Measurements from ENCODE around the gene NHS.

The NHS gene

DNA sequence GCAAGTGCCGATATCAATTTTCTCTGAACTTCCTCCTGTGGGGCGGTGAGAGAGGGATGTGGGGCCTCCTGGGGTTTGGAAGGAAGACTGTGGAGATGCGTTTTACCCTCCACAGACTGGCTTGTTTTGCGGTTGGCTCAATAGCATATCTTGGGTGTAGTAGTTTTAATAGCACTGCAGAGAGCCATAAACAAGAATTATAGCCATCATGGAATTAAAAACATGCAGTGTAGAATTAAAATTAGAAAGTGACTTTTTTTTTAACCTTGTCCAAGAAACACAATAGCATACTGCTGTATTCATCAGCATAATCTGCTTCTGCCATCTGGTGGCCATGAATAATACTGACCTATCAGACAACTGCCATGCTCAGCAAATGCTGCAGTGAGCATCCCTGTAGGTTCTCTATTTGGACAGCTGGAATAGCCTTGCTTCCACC lies 315.0 kb downstream of the NHS start:
- peak; percentile 14 for DNase-seq

DNA sequence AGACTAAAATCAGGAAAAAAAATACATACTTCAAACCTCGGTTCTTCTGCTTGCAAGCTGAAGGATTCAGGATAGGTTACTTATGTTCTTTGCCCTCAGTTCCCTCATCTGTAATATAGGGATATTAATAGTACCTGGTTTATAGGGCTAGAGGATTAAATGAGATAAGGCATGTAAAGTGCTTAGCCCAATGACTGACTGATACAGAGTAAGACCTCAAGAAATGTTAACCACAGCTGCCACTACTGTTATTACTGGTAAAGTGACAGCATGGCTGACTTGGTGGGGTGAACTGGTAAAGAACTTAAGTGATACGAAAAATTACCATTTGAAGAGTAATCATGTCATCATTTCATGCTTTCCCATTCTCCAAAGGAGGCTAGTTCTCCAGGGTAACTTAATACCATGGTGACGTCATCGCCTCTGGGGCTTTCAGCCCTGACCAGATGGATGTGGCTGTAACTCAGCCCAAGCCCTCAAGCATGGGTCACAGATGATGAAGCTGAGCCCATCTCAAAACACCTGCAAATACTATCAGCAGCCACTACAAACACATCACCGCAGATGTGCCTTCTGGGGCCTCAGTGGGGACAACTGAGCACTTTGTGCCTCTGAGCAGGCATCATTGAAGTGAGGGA lies 317.8 kb downstream of the NHS start:
- no peak for DNase-seq

DNA sequence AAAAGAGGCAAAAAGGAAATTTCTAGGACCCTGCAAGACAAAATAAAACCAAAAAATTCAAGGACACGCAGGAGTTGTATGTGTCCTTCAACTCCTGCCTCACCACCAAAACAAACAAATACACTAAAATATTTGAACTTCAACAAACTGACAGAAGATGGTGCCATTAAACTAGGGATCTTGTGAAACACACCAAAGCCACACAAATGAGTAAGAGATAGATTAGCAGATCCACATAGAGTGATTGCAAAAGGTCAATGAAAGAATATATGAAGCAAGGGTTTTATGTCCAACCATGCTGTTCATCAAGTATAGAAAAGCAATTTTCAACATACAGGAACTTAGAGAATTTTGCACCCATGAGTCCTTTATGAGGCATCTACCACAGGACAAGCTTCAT lies 322.2 kb downstream of the NHS start:
- no peak for DNase-seq

DNA sequence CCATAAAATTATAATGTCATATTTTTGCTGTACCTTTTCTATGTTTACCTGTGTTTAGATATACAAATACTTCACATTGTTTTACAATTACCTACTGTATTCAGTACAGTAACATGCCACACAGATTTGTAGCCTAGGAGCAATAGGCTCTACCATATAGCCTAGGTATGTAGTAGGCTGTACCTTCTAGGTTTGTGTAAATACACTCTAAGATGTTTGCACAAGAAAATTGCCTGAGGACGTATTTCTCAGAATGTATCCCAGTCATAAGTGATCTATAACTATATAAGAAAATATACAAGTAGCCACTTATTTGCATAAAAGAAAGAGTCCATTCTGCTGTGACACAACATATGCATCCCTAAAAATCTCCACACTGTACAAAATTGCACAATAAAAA lies 326.0 kb downstream of the NHS start:
- no peak for DNase-seq

DNA sequence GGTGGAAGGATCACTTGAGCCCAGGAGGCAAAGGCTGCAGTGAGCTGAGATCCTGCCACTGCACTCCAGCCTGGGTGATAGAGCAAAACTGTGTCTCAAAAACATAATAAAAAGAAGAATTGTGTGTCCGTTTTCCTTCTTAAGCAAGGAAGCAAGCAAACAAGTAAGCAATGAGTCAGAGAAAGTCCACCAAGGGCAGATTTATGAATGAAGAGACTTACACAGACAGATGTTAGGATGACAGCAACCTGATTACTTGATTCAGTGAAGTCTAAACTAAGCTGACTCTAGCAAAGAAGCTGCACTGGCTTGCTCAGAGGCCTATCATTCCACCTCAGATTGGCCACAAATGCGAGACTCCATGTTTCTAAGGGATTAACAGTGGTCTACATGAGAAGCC lies 328.2 kb downstream of the NHS start:
- no peak for DNase-seq

DNA sequence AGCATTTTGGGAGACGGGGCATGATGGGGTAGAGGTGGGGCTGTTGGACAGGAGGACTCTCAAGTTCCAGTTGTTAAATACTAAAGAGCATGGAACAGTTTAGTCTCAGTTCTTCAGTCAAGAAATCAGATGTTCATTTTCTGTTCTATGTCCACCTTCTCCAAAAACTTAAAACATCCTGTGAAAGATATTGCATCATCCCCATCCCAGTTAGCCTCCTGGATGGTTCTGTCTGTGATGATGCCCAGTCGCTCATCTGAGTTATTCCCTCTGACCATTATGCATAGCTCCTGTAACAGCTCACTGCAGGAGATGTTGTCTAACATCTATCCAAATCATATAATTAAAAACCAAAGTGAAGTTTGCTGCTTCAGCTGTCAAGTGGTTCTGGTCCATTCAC lies 330.2 kb downstream of the NHS start:
- DNase-seq = no peak

DNA sequence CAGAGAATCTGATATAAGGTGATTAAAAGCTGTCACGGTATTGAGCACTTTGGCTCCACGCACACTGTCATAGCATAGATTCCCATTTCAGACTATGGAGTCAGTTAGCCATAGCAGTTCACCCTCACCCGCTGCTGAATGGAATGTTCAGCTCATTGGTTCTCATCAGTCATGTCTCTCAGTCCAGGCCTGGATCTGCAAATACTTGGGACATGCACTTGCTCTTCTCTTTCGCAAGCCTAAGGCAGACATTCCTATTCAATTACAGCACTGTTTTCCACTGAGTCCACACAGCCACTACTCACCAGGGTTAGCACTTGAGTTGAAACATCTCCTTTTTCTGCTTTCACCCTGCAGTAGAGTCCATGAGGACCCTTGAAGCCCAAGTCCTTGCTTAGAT lies 331.7 kb downstream of the NHS start:
- DNase-seq = no peak

DNA sequence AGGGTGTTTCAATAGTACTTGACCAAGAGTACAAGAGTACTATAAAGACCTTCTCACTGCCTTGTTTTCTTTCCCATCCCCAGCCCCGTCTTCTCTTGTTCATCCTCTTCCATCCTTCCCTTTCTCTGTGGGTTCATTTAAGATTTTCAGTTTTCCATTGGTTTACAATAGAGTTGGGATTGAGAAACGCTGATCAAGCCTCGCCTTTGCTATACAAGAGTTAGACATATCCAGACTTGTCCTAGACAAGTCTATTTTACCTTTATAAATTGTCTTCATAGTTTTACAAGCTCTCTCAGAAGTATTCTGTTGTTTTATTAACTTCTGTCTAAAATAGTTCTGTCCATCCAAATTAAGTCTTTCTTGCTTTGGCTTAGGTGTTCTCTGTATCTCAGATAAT lies 332.7 kb downstream of the NHS start:
- DNase-seq = no peak

DNA sequence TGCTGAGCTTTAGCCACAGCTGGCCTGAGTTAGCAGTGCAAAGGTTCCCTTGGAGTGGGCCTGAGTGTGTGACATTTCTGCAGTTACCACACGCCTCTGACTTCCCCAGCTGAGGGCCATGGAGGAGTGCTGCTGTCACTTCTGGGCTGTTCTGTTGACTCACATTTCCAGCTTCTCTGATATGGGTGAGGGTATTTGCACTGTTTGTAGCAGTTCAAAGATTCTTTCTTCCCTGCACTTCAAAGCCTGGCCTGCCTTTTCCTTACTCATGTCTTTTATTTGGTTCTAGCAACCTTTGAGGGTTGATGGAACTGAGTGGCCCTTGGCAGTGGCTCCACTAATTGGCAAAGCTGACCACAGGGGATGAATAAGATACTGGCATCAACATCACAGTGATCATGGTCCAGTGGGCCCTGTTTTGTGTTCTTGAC lies 335.9 kb downstream of the NHS start:
- no peak for DNase-seq

DNA sequence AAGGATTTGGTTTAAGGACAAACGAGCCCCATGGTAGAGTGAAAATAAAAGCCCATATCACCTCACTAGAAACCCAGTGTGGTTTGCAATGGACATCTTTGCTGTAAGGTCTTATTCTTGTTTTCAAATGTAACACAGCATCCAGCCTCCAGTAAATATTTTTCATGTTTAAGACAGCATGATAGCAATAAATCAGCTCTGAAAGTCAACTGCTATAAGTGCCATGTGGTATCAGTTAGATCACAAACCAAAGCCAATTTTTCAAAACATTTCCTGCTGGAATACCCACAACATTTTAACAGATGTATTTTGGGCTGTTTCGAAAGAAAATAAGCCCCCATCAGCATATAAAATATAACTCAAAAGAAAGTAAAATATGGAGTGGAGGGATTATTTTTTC lies 338.3 kb downstream of the NHS start:
- DNase-seq = no peak

DNA sequence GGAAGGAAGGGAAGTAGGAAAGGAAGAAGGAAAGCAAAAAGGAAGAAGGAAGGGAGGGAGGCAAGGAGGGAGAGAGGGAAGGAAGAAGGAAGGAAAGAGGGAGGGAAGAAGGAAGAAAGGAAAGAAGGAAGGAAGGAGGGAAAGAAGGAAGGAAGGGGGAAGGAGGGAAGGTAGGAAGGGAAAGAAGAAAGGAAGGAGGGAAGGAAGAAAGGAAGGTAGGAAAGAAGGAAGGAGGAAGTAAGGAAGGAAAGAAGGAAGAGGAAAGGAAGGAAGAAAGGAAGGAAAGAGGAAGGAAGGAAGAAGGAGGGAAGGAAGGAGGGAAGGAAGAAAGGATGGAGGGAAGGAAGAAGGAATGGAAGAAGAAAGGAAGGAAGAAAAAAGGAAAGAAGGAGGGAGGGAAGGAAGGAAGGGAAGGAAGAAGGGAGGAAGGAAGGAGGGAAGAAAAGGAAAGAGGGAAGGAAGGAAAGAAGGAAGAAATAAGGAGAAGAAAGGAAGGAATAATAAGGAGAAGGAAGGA lies 343.7 kb downstream of the NHS start:
- DNase-seq = no peak

DNA sequence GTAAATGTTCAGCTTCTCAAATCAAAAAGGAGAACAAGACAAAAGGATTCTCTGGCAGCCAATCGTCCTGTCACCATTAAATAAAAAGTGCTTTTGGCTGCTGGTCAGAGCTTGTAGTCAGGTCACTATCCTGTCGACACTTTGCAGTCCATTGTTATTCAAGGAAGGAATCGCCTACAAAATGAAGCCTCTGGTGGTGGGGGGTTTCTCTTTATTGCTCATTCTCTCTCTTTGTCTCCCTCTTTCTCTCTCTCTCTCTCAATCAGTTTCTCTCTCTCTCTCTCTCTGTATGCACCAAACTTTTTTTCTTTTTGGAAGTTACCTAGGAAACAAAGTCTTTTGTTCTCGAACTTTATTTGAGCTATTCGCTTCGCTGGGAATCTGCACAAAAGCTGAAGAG lies 344.7 kb downstream of the NHS start:
- DNase-seq = no peak

DNA sequence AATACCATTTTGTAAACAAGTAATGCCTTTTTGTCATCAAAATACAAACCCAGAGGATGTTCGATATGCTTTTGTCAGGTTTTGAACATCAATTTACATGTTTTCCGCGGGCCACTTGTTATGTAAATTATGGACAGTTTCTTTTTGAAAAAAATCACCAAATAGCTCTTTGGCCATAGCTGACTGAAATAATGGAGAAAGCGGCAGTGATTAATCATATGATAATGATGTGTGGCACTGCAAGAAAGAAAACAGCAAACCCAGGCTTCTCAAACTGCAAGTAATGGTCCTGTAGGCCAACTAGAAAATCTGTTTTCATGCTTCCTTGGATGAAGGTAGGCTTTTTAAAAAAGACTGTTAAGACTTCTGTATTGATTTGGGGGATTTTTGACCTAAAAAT lies 346.7 kb downstream of the NHS start:
- no peak for DNase-seq

DNA sequence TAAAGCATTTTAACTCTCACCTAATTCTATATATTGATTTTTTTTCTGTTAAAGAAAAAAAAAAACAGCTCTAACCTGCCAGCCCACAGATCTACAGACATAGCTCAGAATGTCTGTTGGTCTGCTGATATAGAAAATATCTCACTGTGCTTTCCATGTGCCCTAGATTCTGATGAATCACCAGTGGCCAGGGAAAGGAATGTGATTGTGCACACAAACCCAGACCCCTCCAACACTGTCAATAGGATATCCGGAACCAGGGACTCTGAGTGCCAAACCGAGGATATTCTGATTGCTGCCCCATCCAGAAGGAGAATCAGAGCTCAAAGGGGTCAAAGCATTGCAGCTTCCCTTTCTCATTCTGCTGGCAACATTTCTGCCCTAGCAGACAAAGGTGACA lies 350.2 kb downstream of the NHS start:
- DNase-seq = no peak

DNA sequence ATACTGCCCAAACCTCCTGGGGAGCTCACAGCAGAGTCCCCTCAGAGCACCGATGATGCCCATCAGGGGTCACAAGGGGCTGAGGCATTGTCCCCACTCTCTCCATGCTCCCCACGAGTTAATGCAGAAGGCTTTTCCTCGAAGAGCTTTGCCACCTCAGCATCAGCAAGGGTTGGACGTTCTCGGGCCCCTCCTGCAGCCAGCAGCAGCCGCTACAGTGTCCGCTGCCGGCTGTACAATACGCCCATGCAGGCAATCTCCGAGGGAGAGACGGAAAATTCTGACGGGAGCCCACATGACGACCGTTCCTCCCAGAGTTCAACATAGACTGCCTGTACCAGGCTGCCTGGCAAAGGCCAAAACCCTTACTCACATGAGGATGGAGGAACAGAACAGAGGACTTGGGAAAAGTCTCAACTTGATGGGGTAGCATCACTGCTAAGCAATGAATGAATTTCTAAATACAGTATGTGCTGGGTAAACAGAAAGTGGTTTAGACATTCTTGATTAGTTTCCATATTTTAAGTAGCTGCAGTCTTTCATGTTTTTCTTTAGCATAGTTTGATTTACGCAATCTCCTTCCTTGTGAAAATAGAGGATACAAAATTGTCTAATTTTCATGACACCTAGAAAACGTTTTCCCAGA lies 357.3 kb downstream of the NHS start:
- no peak for DNase-seq

DNA sequence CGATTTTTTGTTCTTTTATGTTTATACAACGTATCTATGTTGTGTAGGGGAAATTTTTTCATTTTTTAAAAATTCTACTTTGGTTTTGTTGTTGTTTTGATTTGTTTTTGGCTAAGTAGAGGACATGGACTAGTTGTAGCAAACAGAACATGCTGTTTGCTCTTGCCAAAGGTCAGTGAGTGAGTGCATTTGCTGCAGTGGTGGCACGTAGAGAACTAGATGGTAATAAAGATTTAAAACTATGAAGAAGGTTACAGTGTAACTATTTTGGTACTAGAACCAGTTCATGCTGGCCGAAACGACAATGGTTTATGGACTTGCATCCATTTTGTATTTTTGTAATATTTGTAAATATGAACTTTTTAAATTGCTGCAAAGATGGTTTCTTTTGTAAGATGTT lies 360.4 kb downstream of the NHS start:
- no peak for DNase-seq

DNA sequence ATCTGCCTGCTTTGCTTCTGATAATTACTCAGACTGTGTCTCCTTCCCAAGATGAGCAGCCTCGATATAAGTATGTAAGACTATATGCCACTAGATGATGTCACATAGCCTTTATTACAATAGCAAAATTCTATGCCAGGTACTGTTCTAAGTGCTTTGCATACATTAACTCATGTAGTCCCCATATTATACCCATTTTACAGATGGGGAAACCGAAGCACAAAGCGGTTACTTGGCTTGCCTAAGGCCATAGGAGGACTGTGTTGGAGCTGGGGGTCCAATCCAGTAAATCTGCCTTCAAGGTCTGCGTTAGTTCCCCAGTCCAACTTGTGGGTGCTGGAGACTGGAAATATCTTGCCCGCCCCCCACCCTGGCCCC lies 361.5 kb downstream of the NHS start:
- DNase-seq = no peak

DNA sequence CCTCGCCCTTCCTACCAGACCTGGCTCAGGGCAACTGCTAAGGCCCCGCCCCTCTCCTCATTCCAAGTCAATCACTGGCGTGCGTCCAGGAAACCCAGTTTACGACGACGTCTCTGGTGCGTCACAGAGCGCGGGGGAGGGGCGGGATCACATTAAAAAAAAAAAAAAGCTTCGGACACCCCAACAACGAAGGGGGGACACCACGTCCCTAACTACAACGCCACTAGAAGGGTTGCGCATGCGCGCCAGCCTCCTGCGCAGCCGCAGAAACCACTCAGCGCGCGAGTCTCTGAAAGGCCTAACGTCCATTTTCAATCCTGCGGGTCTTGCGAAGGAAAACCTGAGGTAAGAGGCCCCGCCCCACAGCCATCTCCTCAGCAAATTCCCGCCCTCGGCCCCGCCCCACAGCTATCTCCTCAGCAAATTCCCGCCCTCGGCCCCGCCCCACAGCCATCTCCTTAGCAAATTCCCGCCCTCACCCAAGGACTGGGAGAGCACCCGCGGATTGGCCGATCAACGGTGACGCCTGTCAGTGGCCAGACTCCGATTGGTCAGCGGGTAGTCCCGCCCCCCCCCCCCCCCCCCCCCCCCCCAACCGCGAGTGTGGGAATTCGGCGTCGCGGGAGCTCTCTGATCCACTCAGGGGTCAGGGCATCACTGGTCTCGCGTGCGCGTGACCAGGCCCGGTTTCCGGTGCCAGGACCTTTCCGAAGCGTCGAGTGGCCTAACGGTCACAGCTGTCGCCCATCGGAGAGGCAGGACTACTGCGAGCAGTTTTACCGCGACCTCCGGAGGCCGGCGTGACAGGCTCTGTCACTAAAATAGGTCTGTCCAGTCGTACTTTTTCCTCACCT lies 362.1 kb downstream of the NHS start, which contains the start of gene SCML1:
SCML1 (plus strand) TSS at position 638 of the 854 bp plus-strand sequence. CDS start 6,694 bp downstream, outside the sequence.
- peak; percentile 75 for DNase-seq

DNA sequence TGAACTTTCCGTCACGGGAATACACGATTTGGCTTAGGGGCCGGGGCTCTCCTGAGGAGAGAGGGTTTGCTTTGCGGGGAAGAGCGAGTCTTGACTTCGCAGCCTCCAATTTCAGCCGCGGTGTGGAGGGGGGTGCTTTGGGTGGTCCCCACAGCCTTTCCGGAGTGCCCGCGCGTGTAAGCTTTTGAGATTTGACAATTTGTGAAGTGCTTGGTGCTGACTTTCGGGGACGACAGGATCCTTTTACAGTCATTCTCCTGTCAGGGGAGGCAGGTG lies 362.6 kb downstream of the NHS start:
- DNase-seq = peak; percentile 16

DNA sequence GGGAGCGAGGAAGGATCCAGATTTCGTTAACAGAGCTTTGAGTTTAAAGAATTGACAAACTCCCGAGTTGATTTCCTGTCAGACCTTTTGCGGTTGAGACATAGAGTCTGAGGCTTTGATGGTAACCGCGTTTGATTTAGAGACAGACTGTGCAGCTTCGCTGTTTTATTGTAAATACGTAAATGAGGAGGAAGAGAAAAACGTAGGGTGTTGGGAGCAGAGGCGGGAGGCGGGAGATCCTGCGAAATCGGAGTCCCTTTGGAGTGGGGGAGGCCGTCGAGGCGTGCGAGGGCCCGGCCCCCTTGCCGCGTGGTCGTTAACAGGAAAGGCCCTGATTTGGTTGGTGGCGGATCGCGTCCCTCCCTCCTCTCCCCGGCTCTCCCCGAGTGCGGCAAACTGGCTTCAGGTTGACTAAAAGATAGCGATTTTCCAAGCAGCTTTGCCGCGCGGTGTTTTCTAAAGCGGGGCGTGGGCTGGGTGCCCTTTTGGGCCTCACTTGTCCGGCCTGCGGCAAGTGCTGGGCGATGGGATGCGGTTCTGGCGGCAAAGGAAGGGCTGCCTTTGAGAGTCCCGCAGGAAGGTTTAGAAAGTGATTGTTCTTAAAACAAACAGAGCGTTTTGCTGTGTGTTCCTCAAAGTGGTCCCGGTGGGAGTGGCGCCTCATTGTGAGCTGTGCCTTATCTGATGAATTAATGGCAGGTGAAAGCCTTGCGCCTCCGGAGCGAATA lies 363.1 kb downstream of the NHS start:
- peak; percentile 10 for DNase-seq

DNA sequence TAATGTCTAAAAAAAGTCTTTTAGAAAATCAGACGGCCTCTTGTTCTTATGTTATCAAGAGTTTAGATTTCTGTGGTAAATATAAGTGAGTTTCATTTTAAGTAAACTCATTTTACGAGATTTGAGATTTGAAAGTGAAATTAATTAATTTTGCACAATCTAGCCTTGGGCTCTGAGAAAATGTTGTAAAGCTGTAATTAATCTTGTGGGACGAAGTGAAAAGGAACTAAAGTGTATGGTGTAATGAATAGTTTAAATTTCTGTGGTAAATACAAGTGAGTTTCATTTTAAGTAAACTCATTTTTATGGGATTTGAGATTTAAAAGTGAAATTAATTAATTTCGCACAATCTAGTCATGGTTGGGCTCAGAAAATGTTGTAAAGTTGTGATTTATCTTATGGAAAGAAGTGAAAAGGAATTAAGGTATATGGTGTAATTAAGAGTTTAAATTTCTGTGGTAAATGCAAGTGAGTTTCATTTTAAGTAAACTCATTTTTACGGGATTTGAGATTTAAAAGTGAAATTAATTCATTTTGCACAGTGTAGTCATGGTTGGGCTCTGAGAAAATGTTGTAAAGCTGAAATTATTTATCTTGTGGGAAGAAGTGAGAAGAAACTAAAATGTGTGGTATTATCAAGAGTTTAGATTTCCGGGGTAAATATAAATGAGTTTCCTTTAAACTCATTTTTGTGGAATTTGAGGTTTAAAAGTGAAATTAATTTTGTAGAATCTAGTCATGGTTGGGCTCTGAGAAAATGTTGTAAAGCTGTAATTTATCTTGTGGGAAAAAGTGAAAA lies 363.9 kb downstream of the NHS start:
- no peak for DNase-seq

Data from activated gamma-delta T cell treated with Interleukin-2 at 50 U/mL for 16 hours (primary cell).